HK-2 (cell line): Measurements from ENCODE around the gene ZNF239.
"Not testable (repeated sequence)": the region's sequence is repeated elsewhere in the genome, so short reads cannot be mapped to it uniquely, and the experiment has no call there.

ENCODE experiments used
- DNase-seq: peaks from one replicate; pipeline ENCODE4 v3.0.0-alpha.2; 2018; ENCODE audit not compliant: unreplicated experiment

ZNF239 gene

DNA sequence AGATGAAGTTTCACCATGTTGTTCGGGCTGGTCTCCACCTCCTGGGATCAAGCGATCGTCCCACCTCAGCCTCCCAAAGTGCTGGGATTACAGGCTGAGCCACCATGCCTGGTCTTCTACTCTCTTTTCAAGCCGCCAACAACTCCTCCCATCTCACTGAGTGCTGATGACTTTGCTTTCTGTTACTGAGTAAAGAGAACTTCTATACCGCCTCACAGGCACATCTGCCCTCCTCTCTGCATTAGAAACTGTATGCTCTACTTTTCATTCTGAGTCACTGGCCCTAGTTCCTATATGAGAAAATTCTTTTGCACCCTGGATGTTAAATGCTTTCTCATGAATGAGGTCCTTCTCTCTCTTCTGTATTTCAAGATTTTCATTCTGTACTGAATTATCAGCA lies 2.2 kb upstream of the ZNF239 start:
- no peak for DNase-seq

DNA sequence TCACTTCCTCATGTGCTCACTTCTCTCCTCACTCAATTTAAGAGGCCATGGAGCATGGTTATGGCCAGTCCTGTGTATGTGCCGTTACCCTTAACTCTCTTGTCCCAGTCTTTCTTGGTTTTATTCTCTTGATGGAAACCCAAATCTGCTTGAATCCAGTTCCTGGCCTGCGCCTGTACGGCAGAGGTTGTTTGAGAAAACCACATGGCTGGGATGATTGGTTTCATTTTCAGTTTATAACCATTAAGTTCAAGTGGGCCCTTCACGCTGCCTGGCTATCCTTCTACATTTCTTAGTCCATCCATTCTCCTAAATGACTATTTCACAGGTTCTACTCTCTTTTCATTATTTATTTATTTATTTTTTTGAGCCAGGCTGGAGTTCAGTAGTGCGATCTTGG lies 1.6 kb upstream of the ZNF239 start:
- no peak for DNase-seq

- DNase-seq: no peak
These were observed 490 bp upstream of the ZNF239 start for GRCh38 chr10:43574906-43575305.

- peak; percentile 8 for DNase-seq
These were observed 991 bp downstream of the ZNF239 start for GRCh38 chr10:43573250-43574000.

DNA sequence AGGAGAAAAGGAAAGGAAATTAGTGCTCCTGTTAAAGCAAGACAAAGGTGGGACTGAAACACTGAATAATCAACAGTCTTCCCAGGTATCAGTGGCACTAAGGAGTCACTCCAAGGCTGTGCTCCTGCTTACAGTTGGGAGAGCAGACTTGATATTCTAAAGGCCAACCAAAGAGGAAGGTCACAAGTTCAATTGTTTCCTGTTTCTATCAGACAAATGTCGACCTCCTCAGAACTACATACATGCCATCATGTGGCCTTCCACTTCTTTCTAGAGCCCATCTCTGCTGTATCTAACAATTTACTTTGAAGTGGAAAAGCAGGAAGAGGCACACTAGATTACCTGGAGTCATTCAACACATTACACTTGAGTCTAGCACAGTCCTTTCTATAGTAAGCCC lies 3.4 kb downstream of the ZNF239 start:
- DNase-seq: no peak

DNA sequence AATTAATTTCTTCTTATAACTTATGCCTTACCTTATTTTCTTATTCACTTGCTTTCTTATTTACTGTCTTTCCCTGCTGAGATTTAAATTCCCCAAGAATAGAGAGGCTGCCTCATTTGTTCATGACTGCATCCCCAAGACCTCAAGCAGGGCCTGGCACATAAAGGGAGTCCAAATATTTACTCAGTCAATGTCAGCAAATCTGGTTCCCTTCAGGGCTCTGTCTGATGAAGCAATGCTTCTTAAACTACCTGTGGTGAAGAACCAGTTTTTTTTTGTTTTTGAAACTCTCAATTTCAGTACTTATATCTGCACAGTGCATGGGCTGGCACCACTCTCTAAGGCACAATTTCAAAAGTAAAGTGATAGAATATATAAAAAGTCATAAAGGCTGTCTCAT lies 4.7 kb downstream of the ZNF239 start:
- no peak for DNase-seq

- DNase-seq: no peak
These were observed 17.2 kb downstream of the ZNF239 start for GRCh38 chr10:43557214-43557613.

GRCh38 chr10:43543746-43544145 lies 30.7 kb downstream of the ZNF239 start:
- DNase-seq: not testable (repeated sequence)

- no peak for DNase-seq
These were observed 49.8 kb downstream of the ZNF239 start for GRCh38 chr10:43524434-43525247.
